GM19043 (cell line): ENCODE data around the gene LAMA2.
"Not testable (repeated sequence)": the region's sequence is repeated elsewhere in the genome, so short reads cannot be mapped to it uniquely, and the experiment has no call there.

ENCODE experiments used
- ATAC-seq: cut with Tn5 transposase; IDR thresholded peaks from one replicate; pipeline ENCODE4 v1.9.1; 2021; ENCODE audit warnings: low read depth; ENCODE audit not compliant: unreplicated experiment

LAMA2 gene

DNA sequence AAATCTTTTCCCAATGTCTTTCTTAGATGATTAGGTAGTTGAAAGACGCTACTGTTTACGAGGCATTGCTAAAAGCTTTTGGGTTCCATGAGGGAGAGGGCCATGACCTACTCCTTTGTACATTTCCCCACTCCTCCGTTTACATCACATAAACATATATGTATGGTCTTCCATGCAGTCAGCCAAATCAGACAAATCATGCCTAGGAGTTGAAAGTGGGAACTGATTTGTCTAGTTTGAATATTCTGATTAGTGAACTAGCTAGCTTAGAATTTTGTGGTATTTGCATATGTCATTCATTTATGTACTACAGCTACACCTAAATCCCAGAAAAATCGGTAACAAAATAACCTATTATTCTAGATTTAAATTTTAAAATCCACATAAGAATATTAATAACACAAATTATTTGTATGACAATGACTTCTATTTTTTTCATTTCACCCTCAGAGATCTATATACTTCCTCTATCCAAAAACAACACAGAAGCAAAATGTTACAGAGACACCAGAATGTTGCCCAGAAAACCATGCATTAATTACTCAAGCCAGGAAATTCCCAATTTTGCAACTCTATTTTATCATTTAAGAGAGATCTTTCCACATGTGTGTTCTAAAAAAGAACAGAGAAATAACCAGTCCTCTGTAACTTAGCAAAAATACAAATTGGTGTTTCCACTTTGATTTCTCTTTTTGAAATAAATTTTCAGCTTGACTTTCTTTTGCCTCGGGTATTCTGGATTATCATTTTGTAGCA lies 231.9 kb downstream of the LAMA2 start:
- no peak for ATAC-seq

DNA sequence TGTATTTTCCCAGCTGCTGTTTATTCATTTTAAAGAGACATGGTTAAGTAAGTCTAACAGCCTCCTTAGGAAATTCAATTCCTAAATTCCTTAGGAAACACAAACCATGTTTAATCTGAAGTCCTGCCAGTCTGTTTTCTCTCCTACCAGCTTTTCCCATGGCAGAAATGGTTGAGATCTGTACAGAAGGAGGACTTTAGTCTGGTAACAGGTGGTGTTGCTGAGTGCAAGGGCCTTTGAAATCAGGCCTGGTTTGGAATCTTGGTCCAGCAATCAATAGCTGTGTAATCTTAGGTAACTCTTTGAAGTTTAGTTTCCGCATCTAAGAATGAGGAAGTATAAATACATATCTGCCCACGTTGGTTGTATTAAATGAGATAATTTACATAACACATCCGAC lies 232.5 kb downstream of the LAMA2 start:
- no peak for ATAC-seq

DNA sequence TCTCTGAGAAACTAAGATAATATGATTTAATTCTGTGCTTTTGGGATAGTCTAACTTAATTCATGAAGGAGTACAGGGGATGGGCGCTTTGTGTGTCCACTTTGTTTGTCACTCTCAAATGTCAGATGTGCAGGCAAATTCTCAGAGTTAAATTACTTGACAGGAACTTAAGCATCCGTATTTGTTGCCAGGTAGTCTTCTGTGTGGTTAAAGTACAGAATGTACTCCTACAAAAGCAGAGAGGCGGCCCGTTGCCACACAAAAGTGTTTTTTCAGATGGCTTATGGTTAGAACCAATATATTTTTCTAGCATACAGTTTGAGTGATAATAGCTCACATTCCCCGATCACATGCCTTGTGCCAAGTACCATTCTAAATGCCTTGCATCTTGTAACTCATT lies 234.4 kb downstream of the LAMA2 start:
- ATAC-seq = no peak

DNA sequence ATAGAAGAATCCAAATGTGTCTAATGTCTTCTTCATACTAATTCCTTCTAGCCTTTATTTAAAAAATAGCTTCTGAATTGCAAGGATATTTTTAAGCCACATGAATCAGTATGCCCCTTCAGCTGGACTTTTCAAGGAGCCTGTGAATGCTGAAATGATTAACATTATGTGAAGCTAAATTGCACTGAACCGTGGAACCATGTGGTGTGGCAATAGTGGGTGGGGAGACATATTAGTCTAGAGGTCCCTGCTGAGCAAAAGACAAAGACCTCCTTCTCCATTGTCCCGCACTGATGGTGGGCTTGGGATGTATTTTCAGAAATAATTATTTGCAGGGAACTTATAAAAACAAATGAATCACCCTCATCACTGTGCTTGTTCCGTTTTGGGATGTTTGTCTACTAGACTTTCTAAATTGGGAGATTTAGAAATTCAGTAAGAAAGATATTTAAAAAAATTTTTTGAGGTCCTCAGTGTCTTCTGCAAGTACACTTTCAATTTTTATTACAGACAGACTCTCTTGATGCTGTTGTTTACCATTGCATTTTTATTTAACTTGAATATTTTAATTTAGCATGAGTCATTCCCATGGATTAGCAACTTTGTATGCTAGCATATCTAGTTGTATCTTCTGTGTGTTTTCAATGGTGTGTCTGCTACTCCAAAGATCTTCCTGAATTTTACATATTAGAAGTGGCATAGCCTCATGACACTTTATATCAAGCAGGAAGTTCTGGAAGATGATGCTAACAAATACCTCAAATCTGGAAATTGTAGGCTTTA lies 238.1 kb downstream of the LAMA2 start:
- no peak for ATAC-seq

DNA sequence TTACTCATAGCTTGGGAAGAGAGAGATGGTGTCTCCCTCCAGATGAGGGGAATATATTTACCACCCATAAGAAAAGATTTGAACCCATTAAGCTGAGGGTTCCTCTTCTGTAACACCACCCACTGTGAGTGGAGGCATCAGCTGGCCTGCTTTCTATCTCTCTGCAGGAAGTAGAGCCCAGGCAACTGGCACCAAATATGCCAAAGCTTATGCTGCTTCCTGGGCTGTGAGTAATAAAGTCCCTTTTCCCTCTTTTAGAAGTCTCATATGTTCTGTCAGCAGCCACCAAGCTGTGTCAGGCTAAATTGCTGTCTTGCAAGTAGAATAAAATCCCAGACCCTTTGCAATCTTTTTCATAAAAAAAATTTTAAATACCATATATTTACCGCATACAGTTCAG lies 241.4 kb downstream of the LAMA2 start:
- no peak for ATAC-seq

DNA sequence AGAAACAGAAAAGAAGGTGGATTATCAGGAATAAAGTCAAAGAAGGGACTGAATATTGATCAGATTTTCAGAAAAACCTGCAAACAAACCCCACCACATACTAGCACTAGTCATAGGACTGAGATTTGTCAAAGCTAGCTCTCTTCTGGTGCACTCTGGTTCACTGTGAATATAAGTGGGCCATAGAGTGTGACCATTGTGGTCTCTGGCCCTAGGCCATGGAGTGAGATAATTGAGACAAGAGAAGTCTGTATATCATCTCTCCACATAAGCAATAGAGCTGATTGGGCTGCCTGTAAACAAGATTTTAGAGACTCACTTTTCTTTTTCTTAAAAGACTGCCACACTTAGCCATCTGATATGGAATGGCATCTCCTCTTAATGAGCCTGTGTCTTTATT lies 247.2 kb downstream of the LAMA2 start:
- no peak for ATAC-seq

DNA sequence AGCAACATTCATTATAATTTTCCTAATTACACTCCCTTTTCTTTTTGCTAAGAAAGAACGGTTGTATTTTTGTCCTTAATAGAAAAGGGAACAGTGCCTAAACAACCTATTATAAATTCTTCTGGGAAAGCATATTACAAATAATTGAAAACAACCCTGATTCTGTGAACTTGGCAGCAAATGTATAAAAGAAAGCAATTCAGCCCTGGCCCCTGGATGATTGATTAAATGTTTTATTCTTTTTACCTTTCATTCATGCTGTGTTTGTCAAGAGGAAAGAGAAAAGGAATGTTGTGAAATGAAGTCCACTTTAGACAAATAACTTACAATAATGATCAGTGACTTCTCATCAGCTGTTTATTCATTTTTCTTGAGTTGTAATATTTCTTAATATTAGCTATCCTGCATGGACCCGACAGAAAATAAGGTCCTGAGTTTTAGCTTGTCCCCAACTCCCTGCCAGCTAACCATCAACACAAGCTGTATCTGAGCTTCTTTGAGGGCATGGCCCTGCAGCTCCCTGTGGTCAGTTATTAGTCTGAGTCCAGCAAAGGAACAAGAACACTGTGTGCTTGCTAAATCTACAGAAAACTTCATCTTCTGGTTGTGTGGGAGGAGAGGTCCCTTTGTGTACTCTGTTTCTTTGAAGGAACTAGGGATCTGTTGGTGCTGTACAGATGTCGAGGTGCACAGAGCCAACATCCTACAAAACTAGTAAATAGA lies 248.2 kb downstream of the LAMA2 start:
- no peak for ATAC-seq

DNA sequence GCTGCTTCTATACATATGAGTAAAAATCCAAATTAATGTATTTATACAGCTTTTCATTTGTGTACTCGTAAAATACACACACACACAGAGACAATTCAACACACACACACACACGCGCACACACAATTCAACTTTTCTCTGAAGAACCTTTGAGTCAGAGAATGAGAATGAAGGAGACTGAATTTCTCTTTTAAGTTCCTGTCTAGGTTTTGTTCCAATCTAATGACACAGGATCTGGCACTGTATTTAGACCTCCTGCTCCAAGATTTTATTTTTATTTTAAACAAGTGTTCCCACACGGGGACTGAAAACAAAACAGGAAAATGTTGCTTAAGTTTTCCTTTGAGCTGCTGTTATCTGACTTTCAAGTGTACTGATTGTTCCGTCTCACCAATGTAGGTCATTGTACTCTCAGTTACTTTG lies 250.8 kb downstream of the LAMA2 start:
- no peak for ATAC-seq

DNA sequence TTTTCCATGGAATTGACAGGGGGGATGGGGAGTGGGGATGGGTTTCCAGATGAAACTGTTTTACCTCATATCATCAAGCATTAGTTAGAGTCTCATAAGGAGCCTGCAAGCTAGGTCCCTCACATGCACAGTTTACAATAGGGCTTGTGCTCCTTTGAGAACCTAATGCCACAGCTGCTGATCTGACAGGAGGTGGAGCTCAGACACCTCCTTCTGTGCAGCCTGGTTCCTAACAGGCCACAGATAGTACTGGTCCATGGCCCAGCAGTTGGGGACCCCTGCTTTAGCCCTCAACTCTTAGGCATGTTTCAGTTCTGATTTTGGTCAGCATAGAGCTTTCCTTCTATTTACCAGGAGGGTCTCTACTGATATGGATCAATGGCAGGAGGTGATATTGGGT lies 251.6 kb downstream of the LAMA2 start:
- ATAC-seq = no peak

DNA sequence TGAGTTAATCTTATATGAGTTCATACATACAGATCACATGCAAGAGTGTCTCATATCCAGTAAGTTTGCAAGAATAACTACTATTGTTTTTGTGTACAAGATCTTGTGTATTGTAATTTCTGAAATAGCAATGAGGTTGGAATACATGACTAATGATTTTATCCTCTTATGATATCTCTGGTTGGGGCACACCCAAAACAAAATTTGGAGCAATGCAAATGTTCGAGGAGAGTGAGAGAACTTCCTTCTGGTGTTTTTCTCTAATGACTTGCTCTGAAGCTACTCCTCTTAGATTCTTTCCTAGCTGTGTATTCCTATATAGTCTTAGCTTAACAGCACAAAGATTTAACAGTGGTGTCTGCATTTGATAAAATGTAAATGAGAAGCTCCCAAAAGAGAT lies 252.5 kb downstream of the LAMA2 start:
- ATAC-seq = no peak

DNA sequence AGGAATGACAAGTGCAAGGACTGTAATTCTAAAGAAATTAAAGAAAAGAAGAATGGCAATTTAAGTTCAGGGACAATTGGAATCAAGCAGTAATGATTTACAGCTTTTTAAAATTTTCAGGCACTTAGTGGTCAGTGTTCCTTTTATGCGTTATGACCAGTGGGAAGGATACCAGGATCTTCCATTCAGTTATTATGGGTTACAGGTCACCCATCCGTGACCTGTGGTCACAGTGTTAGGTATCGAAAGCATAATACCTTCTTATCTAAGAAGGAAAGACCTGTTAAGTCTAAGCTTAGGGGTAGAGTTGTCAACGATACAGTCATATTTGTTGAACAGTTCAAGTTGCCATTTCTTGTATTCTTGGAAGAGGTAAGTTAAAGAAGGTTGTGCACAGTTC lies 253.8 kb downstream of the LAMA2 start:
- no peak for ATAC-seq

DNA sequence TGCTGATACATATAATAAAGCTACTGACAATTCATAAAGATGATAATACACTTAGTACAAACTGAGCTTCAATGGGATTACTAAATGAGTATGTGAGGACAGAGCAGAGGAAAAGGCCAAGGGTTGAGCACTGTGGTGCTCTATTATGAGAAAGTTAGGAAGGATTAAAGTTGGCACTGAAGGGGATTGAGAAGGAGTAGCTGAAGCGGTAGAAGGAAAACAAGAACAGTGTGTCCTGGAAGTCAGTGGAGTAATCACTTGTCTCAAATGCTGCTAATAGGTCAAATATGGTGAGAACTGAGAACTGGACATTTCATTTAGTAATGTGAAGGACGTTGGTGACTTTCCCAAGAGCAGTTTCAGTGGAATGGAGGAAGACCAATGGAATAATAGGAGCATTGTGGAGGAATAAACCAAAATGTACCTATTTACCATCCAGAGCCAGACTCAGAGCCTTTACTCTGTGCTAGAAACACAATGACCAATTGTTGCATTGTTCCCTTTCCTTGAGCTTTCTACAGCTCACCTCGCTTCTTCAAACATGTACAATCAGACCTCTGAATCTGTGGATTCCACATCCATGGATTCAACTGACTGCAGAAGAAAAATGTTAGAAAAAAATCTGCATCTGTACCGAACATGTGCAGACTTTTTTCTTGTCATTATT lies 255.9 kb downstream of the LAMA2 start:
- no peak for ATAC-seq

DNA sequence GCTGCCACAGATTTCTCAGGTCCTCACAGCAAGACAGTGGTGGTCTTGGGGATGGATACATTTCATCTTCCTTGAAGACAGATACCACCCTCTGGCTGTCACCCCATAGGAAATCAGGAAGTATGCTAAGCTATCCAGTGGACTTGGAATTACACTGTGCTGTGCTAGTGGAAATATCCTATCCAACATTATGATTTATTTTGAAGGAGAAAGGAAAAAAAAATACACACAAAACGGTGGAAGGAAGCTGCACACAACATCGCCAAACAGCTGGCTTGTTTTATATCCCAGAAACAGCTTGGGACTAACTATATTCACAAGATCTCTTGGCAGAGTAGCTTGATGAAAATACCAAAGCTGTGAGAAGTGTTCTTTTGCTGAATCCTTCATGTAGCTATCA lies 257.6 kb downstream of the LAMA2 start:
- ATAC-seq = no peak

DNA sequence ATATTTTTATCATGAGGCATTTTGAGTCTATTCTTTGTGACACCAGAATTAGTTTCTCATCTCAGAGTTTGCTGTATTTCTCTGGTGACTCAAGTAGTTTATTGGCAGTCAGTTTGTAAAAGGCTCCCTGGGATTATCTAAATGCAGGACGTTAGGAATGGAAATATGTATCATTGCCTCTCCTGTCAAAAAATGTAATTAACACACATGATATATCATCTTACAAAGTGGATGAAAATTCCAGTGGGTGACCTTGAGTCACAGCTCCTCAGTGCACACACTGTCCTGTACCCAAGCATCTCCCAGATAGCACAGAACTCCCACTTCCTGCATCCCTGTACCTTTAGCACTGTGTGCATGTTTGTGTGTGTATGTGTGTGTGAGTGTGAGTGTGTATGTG lies 258.6 kb downstream of the LAMA2 start:
- ATAC-seq = no peak

DNA sequence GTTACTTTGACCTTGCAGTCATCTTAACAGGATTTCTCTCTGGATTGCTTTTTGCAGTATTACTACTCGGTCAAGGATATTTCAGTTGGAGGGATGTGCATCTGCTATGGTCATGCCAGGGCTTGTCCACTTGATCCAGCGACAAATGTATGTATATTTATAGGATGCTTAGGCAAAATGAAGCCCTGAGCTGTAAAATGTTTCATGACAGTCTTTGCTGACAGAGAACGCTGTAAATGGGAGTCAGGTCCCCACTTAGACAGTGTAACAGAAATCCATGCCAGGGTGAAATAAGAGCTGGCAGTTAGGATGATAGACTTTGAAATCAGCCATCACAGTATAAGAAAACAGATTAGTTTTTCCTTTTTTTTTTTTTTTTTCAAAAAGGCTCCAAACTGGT lies 264.0 kb downstream of the LAMA2 start:
- ATAC-seq = no peak

DNA sequence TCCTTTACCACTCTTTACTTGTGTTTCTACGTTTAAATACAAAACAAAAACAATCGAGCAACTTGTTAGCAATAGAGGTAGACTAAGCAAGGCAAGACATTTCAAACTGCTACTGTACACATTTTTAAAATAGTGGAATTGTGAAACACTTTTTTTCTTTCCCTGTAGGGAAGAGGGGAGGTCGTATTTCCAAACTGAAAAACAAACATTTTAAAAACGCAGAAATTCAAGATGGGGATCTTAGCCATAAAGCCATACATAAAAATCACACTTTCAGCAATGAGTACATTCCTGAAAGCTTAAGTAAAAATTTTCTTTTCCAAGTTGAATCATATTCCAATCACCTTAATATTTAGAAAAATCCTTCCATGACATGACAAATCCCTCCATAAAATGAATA lies 267.6 kb downstream of the LAMA2 start:
- ATAC-seq = no peak

DNA sequence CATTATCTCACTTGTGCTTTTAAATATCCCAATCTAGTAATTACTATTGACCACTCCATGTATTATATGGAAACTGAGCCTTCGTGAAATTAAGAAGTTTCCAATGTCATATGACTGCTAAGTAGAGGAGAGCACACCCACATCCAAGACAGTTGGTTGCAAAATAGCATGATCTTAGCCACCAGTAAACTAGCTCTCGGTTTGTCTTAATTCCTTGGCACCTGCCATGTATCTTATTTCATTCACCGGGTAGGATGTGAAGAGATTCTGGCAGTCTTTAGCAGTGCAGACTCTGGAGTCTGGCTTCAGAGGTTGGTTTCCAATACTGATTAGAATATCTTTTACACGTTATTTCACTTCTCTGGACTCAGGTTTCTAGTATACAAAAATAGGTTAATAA lies 270.3 kb downstream of the LAMA2 start:
- ATAC-seq = no peak

DNA sequence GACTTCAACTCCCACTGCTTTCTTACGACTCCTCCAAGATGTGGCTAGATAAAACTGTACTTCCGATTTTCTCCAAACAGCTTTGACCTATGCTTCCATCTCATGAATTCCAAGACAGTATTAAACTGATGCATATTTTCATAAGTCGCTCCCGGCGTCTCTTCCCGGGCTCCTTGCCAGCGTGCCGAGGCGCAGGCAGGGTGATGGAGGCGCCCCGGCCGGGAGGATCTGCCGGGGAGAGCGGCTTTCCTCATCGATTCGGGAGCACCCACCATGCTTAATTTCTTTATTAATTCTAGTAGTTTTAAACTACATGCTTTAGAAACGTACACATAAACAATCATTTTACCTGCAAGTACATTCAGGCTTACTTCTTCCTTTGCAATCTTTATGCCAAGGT lies 276.3 kb downstream of the LAMA2 start:
- not testable (repeated sequence) for ATAC-seq

DNA sequence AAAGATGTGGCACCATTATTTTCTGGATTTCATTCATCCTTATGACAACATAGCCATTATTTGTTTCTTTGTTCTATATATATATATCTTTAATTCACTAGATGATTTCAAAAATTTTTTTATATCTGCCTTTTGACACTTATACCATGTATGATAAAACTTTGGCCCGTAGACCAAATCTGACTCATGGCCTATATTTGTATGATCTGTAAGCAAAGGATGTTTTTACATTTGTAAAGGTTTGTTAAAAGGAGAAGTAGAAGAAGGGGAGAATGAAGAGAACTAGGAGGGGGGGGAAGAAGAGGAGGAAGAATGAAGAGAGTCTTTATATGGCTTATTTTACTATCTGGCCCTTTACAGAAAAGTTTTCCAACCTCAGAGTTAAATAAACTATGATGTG lies 279.7 kb downstream of the LAMA2 start:
- no peak for ATAC-seq

DNA sequence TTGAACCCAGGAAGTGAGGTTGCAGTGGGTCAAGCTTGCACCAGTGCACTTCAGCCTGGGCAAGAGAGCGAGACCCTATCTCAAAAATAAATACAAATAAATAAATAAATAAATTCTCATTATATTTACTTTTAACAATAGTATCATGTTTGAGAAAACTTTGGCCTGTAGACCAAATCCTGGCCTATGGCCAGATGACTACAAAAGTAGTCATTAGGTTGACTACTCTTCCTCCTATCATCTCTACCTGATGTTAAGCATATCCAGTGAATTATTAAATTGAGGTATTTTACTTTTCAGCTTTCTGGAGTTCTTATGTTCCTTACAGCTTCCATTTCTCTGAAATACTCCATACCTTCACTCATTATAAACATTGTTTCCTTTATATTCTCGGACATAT lies 280.6 kb downstream of the LAMA2 start:
- no peak for ATAC-seq

DNA sequence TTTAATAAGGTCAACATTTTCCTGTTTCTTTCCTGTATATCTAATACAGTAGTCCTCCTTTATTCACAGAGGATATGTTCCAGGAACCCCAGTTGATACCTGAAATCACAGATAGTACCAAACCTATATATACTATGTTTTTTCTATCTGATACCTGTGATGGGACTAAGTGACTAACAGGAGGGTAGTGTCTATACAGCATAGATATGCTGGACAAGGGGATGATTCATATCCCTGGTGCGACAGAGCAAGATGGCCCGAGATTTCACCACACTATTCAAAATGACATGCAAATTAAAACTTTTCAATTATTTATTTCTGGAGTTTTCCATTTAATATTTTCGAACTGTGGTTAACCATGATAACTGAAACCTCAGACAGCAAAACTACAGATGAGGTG lies 281.1 kb downstream of the LAMA2 start:
- no peak for ATAC-seq
